Aorta (tissue), 5 donors: Measurements from ENCODE around the gene MRPL3. TPM values are rescaled to one million over a fixed set of nuclear protein-coding genes. Genes with fewer than 3 reads are reported as not detected.

Experiments used
- ATAC-seq: fragments of 200-7000 bp; cut with Tn5 transposase; one replicate; pipeline ENCODE4 v1.9.1; 2022; ENCODE audit warnings: moderate library complexity; ENCODE audit not compliant: low FRiP score
- DNase-seq, 2 donors: peaks; one replicate each; pipeline ENCODE4 v3.0.0-alpha.2; 2020
- H3K27ac ChIP-seq, 2 donors: one replicate each; pipeline ENCODE4 v1.5.1; 2013; ENCODE audit warnings: low read length in 2 of 2, mild to moderate bottlenecking in 2 of 2, moderate library complexity in 2 of 2, control low read depth in 1 of 2, inconsistent platforms in 1 of 2, low read depth in 1 of 2
- H3K27me3 ChIP-seq, 2 donors: one replicate each; pipeline ENCODE4 v1.6.1; 2013; ENCODE audit warnings: control low read depth in 1 of 2, low read length in 1 of 2, mild to moderate bottlenecking in 1 of 2, moderate library complexity in 1 of 2; ENCODE audit not compliant: insufficient read depth in 2 of 2, control insufficient read depth in 1 of 2
- H3K36me3 ChIP-seq, 2 donors: one replicate each; pipeline ENCODE4 v1.6.1; 2013; ENCODE audit warnings: control low read depth in 1 of 2, low read length in 1 of 2, mild to moderate bottlenecking in 1 of 2; ENCODE audit not compliant: insufficient read depth in 2 of 2, control insufficient read depth in 1 of 2
- H3K4me1 ChIP-seq, 2 donors: one replicate each; pipeline ENCODE4 v1.6.1; 2013; ENCODE audit warnings: low read length in 2 of 2, control low read depth in 1 of 2, mild to moderate bottlenecking in 1 of 2, moderate library complexity in 1 of 2; ENCODE audit not compliant: insufficient read depth in 2 of 2, control insufficient read depth in 1 of 2
- H3K4me3 ChIP-seq, 2 donors: one replicate each; pipeline ENCODE4 v1.5.1; 2013; ENCODE audit warnings: low read length in 2 of 2, control low read depth in 1 of 2, mild to moderate bottlenecking in 1 of 2
- H3K9me3 ChIP-seq: one replicate; pipeline ENCODE4 v1.6.1; 2013; ENCODE audit warnings: mild to moderate bottlenecking, low read length; ENCODE audit not compliant: control insufficient read depth
- WGBS, 2 donors: extraction: QIAGEN DNeasy Blood & Tissue Kit; methylation state at CpG; one replicate each; pipeline ENCODE4 v1.1.7; 2013; 5-methylcytosine and 5-hydroxymethylcytosine counted together
- intact Hi-C, 2 donors: fragments of 100-400 bp; cut with DNase I; formaldehyde crosslinking; loops; one replicate each; pipeline versions ENCODE4 v1.14.2 to v1.15.0; 2022
- polyA plus RNA-seq, 2 donors: library from polyadenylated mRNA; stranded (reverse); fragments of 200-250 nt; gene quantifications; one replicate each; pipeline ENCODE4 v1.2.3, GENCODE V29; 2013
- total RNA-seq, 2 donors: library from RNA; stranded (reverse); fragmentation: NEBNext Ultra II Directional; extraction: Animal tissue kit (Norgen Biotek cat#: 25700); gene quantifications; one replicate each; pipeline ENCODE4 v1.2.1, GENCODE V29; 2021
- donor health status: healthy with polysubstance abuse.
- donor health status: Bipolar disorder and iron deficiency.
- donor health status: DM: no; HTN: no; CAD: no.
- donor health status: DM: no; HTN: no; CAD: no.
- donor health status: DM: yes; HTN: yes; CAD: no.

MRPL3 gene
- total and polyA plus RNA-seq, 4 donors, result 40.9 to 52.5 (median 48.2) TPM

- no peaks in the 10 kb centered on the region for H3K36me3 ChIP-seq
- DNase-seq (no peak), ATAC-seq (no peak)
- no peak overlapping the region for H3K27ac ChIP-seq
- H3K27me3 ChIP-seq, result no peaks in the 10 kb centered on the region
- intact Hi-C loops, result no loop called here
- H3K9me3 ChIP-seq, result no peaks in the 10 kb centered on the region
- no peaks in the 10 kb centered on the region for H3K4me1 ChIP-seq
- no peak overlapping the region for H3K4me3 ChIP-seq
Observed at GRCh38 chr3:131421957-131422498, 80.7 kb downstream of the MRPL3 start.

GRCh38 chr3:131421301-131421700, 81.5 kb downstream of the MRPL3 start:
- DNase-seq, result no peak
- no peaks in the 10 kb centered on the region for H3K27me3 ChIP-seq
- H3K27ac ChIP-seq, result no peak overlapping the region
- WGBS, 2 donors, result 71 to 83% methylated on average over 1 of the region's 1 CpG
- intact Hi-C loops, result no loop called here
- no peaks in the 10 kb centered on the region for H3K9me3 ChIP-seq
- H3K36me3 ChIP-seq, result no peaks in the 10 kb centered on the region
- no peaks in the 10 kb centered on the region for H3K4me1 ChIP-seq
- no peak for ATAC-seq
- H3K4me3 ChIP-seq, result no peak overlapping the region

- no peaks in the 10 kb centered on the region for H3K27me3 ChIP-seq
- H3K4me1 ChIP-seq, result no peaks in the 10 kb centered on the region
- ATAC-seq (no peak), DNase-seq (no peak)
- no peak overlapping the region for H3K27ac ChIP-seq
- H3K36me3 ChIP-seq, result no peaks in the 10 kb centered on the region
- H3K4me3 ChIP-seq, result no peak overlapping the region
- WGBS, 2 donors, result 84 to 93% methylated on average over 2 of the region's 2 CpGs
- no peaks in the 10 kb centered on the region for H3K9me3 ChIP-seq
- intact Hi-C loops, result no loop called here
Observed at GRCh38 chr3:131417751-131418150, 85.0 kb downstream of the MRPL3 start.

Other genes with a start within 250 kb of the MRPL3 start
- gene NUDT16, start 121.2 kb downstream of the MRPL3 start, total RNA-seq, result 10 to 100 TPM; 20.2 to 23.1 TPM
- 10 to 100 TPM; 23.9 to 40.4 TPM for gene NUDT16, start 121.2 kb downstream of the MRPL3 start, polyA plus RNA-seq